K562 (cell line): ENCODE results near the gene TEX38. TPM values are rescaled to one million over a fixed set of nuclear protein-coding genes. Genes with fewer than 3 reads are reported as not detected.

Experiments used
- BDP1 ChIP-seq: IDR thresholded peaks from 3 replicates; pipeline ENCODE4 v1.6.1; 2011; ENCODE audit not compliant: insufficient read length, insufficient read depth
- COPS2 ChIP-seq: fragments of 450-650 bp; conservative IDR thresholded peaks from 2 replicates; pipeline ENCODE4 v1.6.1; 2016; ENCODE audit warnings: mild to moderate bottlenecking, moderate library complexity
- ERF ChIP-seq: fragments of 450-650 bp; formaldehyde crosslinking; IDR thresholded peaks from 2 replicates; pipeline ENCODE4 v1.4.0; 2020; ENCODE audit warnings: mild to moderate bottlenecking, mixed read lengths
- FOXJ2 ChIP-seq: fragments of 200-800 bp; sonication (Bioruptor generic); IDR thresholded peaks from 2 replicates; pipeline ENCODE4 v1.6.1; 2016; ENCODE audit warnings: missing genetic modification characterization, missing compliant biosample characterization
- GABPB1 ChIP-seq: sonication (generic); formaldehyde crosslinking; IDR thresholded peaks from 2 replicates; pipeline ENCODE4 v1.8.0; 2022; ENCODE audit warnings: mild to moderate bottlenecking, missing genetic modification reagents
- NONO ChIP-seq, 2 experiments: fragments of 200-400 bp in 1 of 2; fragments of 450-650 bp in 1 of 2; formaldehyde crosslinking in 1 of 2; IDR thresholded peaks; 2 replicates each; pipeline ENCODE4 v1.6.1; 2017; ENCODE audit warnings: low read depth in 2 of 2, mild to moderate bottlenecking in 2 of 2, moderate library complexity in 2 of 2, low read length in 1 of 2
- PHF8 ChIP-seq: fragments of 200-600 bp; sonication (generic); IDR thresholded peaks from 2 replicates; pipeline ENCODE4 v1.6.1; 2012; ENCODE audit warnings: mixed run types, mild to moderate bottlenecking, inconsistent platforms, low read length, moderate library complexity, borderline replicate concordance
- POLR2A ChIP-seq: fragments of 450-650 bp; conservative IDR thresholded peaks from 2 replicates; pipeline ENCODE4 v1.6.1; 2016
- SMARCA5 ChIP-seq: fragments of 450-650 bp; IDR thresholded peaks from 2 replicates; pipeline ENCODE4 v1.6.1; 2016
- SRSF9 ChIP-seq: fragments of 200-400 bp; formaldehyde crosslinking; IDR thresholded peaks from 2 replicates; pipeline ENCODE4 v1.6.1; 2017; ENCODE audit warnings: low read depth, low read length, borderline replicate concordance
- TBP ChIP-seq: optimal IDR thresholded peaks from 2 replicates; pipeline ENCODE3; 2011; ENCODE audit warnings: low read depth, low read length, improper control_type of control experiment
- TGIF2 ChIP-seq: sonication (generic); formaldehyde crosslinking; IDR thresholded peaks from 2 replicates; pipeline ENCODE4 v1.8.1; 2022; ENCODE audit warnings: mild to moderate bottlenecking, missing genetic modification reagents, moderate library complexity
- THAP12 ChIP-seq: fragments of 250-450 bp; sonication (Bioruptor Pico); IDR thresholded peaks from 2 replicates; pipeline ENCODE4 v1.9.0; 2021; ENCODE audit warnings: mild to moderate bottlenecking, inconsistent platforms
- ZFX ChIP-seq: sonication (generic); formaldehyde crosslinking; IDR thresholded peaks from 2 replicates; pipeline ENCODE4 v1.8.0; 2022; ENCODE audit warnings: mild to moderate bottlenecking, missing genetic modification reagents, moderate library complexity
- ZNF316 ChIP-seq: fragments of 450-650 bp; IDR thresholded peaks from 2 replicates; pipeline ENCODE4 v1.6.1; 2016
- ZNF407 ChIP-seq: fragments of 450-650 bp; IDR thresholded peaks from 2 replicates; pipeline ENCODE4 v1.6.1; 2016; ENCODE audit warnings: low read depth
- ZNF57 ChIP-seq: fragments of 450-650 bp; formaldehyde crosslinking; IDR thresholded peaks from 2 replicates; pipeline ENCODE4 v1.4.0; 2020; ENCODE audit warnings: mild to moderate bottlenecking, moderate library complexity
- polyA plus RNA-seq, 8 experiments: library from polyadenylated mRNA; depleted of rRNA in 4 of 8; stranded (reverse) in 5 of 8; unstranded in 3 of 8; fragments of >200 nt; fragmentation: Nextera tagmentation in 2 of 8; fragmentation: Illumina TruSeq in 1 of 8; extraction: Ambion mirVana in 2 of 8; extraction: Trizol in 1 of 8; gene quantifications; 2 replicates each; pipeline versions ENCODE4 v1.2.1 to v1.2.3, GENCODE V29; 2011 to 2014; ENCODE audit warnings: inconsistent platforms in 1 of 8, missing spikeins in 1 of 8
- total RNA-seq, 7 experiments: library from RNA; depleted of rRNA in 6 of 7; stranded (reverse); fragments of >200 nt in 6 of 7; fragmentation: Illumina TruSeq in 2 of 7; extraction: Trizol in 2 of 7; gene quantifications; 2 replicates each; pipeline versions ENCODE4 v1.2.1 to v1.2.3, GENCODE V29; 2011 to 2021; ENCODE audit warnings: low replicate concordance in 1 of 7

The TEX38 gene
- total and polyA plus RNA-seq, 9 of the 15 experiments (the other 6 are each of a cell fraction or from before 2014, with no cell fraction given): not detected

- TF ChIP-seq ZNF407 (no peak), THAP12 (CRISPR knock-in tag) (0 out of 2 replicates have a peak, but pooled peaks have one; percentile 9), FOXJ2 (no peak), GABPB1 (CRISPR knock-in tag) (peak; percentile 54; the same call in 1 of the 2 replicates), ZNF57 (CRISPR knock-in tag) (no peak), ZFX (peak; percentile 49), PHF8 (peak; percentile 89; the same call in 1 of the 2 replicates), COPS2 (no peak), ERF (peak; percentile 79; the same call in 1 of the 2 replicates), TBP (peak; percentile 40), NONO (IDR thresholded peaks at IDR 0.05; ENCODE audit: low read depth in 2 of 2, low read length in 1 of 2) (peak; percentile 79 to 81; a peak in 3 of 4 replicates), SMARCA5 (no peak), SRSF9 (no peak), TGIF2 (CRISPR knock-in tag) (no peak), BDP1 (no peak), POLR2A (no peak), ZNF316 (no peak)
Observed at GRCh38 chr1:46667782-46668760, 3.6 kb upstream of the TEX38 start, which contains the start of gene ATPAF1 (continued).
